NT2/D1 (cell line): ENCODE data around the gene CD109.

Experiments
- SUZ12 ChIP-seq: IDR thresholded peaks from 2 replicates; pipeline ENCODE4 v1.6.1; 2011; ENCODE audit not compliant: insufficient read length, insufficient read depth; ENCODE audit errors: extremely low read depth
- YY1 ChIP-seq: IDR thresholded peaks from 2 replicates; pipeline ENCODE4 v1.6.1; 2011; ENCODE audit not compliant: insufficient read length, insufficient read depth
- ZNF274 ChIP-seq: IDR thresholded peaks from 2 replicates; pipeline ENCODE4 v1.6.1; 2011; ENCODE audit warnings: mild to moderate bottlenecking, low read depth, low read length

- TF ChIP-seq ZNF274: no peak
- no peak for TF ChIP-seq SUZ12
- TF ChIP-seq YY1: no peak
Measured at GRCh38 chr6:73706971-73707370, 11.0 kb downstream of the CD109 start.
